Measurements from ENCODE around the gene UQCC5. TPM values are rescaled to one million over a fixed set of nuclear protein-coding genes. Genes with fewer than 3 reads are reported as not detected.
"Not testable (repeated sequence)": the region's sequence is repeated elsewhere in the genome, so short reads cannot be mapped to it uniquely, and the experiment has no call there.

UQCC5 gene
- total RNA-seq, 1 donor from 2014 or later = 26.2 TPM

GRCh38 chr3:52525680-52526561 is 10.5 kb upstream of the UQCC5 start:
- no peak for DNase-seq (ENCODE audit: low read depth, low spot score)
- TF ChIP-seq, protein P1, sequence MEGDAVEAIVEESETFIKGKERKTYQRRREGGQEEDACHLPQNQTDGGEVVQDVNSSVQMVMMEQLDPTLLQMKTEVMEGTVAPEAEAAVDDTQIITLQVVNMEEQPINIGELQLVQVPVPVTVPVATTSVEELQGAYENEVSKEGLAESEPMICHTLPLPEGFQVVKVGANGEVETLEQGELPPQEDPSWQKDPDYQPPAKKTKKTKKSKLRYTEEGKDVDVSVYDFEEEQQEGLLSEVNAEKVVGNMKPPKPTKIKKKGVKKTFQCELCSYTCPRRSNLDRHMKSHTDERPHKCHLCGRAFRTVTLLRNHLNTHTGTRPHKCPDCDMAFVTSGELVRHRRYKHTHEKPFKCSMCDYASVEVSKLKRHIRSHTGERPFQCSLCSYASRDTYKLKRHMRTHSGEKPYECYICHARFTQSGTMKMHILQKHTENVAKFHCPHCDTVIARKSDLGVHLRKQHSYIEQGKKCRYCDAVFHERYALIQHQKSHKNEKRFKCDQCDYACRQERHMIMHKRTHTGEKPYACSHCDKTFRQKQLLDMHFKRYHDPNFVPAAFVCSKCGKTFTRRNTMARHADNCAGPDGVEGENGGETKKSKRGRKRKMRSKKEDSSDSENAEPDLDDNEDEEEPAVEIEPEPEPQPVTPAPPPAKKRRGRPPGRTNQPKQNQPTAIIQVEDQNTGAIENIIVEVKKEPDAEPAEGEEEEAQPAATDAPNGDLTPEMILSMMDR (conservative IDR thresholded peaks at IDR 0.05) = no peak
- Mint-ChIP-seq H3K36me3 (ENCODE audit: low read depth) (peaks cover 12% of the 10 kb centered on the region), H3K4me1 (peaks cover 16% of the 10 kb centered on the region), H3K27ac (ENCODE audit: unreplicated experiment) (peak overlapping the region; percentile 62), H3K4me3 (peak overlapping the region; percentile 59), H3K9me3 (no peaks in the 10 kb centered on the region), H3K27me3 (ENCODE audit: low read depth) (no peaks in the 10 kb centered on the region)

- H3K36me3 Mint-ChIP-seq (ENCODE audit: low read depth) = peaks cover 12% of the 10 kb centered on the region
- DNase-seq (ENCODE audit: low read depth, low spot score); H3K9me3 Mint-ChIP-seq; H3K27me3 Mint-ChIP-seq (ENCODE audit: low read depth): not testable (repeated sequence)
- H3K4me1 Mint-ChIP-seq = peaks cover 16% of the 10 kb centered on the region
- peak overlapping the region; percentile 41 for H3K4me3 Mint-ChIP-seq
- peak overlapping the region; percentile 62 for H3K27ac Mint-ChIP-seq (ENCODE audit: unreplicated experiment)
Measured at GRCh38 chr3:52526671-52527038, 9.8 kb upstream of the UQCC5 start.

- Mint-ChIP-seq H3K36me3 (ENCODE audit: low read depth) (peaks cover 12% of the 10 kb centered on the region), H3K27me3 (ENCODE audit: low read depth) (no peaks in the 10 kb centered on the region), H3K27ac (ENCODE audit: unreplicated experiment) (no peak overlapping the region), H3K9me3 (no peaks in the 10 kb centered on the region), H3K4me1 (peaks cover 21% of the 10 kb centered on the region), H3K4me3 (peak overlapping the region; percentile 41)
- DNase-seq (ENCODE audit: low read depth, low spot score) = no peak
- TF ChIP-seq, protein P1 (conservative IDR thresholded peaks at IDR 0.05) = no peak
Measured at GRCh38 chr3:52527039-52527731, 9.2 kb upstream of the UQCC5 start.

DNA sequence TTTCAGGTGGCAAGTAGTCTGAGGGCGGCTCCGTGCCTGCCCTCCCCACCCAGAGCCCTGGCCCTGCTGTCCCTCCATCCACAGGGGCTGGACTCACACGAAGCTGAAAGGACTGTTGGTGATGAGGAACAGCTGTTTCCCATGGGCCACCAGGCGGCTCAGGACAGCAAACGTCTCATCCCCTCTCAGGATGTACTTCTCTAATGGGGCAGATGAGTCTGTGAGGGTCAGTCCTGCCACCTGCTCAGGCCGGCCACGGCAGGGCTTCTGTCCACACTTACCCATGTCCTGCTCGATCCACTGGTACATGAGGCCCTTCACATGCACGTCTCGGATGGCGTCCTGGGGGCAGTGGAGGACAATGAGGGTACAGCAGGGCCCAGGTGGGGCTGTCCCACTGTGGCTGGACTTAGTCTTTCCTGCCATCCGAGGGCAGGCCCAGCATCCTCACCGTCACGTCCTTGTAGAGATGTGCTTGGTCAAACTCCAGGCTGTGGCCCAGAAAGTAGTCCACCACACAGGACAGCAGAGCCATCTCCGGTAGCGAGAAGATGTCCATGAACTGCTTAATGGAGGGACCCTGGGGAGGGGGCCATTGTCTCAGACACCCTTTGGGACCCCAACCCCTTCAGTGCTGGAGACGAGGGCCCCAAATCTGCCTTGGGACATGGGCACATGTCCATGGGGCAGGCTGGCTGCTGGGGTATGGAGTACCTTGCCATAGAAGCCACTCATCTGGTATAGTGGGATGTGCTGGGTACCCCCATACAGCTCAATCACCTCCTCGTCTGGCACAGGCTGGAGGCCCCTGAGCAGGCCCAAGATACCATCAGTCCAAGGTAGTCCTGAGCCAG is 8.4 kb upstream of the UQCC5 start:
- TF ChIP-seq, protein P1 (conservative IDR thresholded peaks at IDR 0.05) = no peak
- no peak overlapping the region for H3K27ac Mint-ChIP-seq (ENCODE audit: unreplicated experiment)
- H3K27me3 Mint-ChIP-seq (ENCODE audit: low read depth) = no peaks in the 10 kb centered on the region
- H3K9me3 Mint-ChIP-seq = no peaks in the 10 kb centered on the region
- peaks cover 12% of the 10 kb centered on the region for H3K36me3 Mint-ChIP-seq (ENCODE audit: low read depth)
- H3K4me3 Mint-ChIP-seq = peak overlapping the region; percentile 41
- DNase-seq (ENCODE audit: low read depth, low spot score) = no peak
- H3K4me1 Mint-ChIP-seq = peaks cover 26% of the 10 kb centered on the region

DNA sequence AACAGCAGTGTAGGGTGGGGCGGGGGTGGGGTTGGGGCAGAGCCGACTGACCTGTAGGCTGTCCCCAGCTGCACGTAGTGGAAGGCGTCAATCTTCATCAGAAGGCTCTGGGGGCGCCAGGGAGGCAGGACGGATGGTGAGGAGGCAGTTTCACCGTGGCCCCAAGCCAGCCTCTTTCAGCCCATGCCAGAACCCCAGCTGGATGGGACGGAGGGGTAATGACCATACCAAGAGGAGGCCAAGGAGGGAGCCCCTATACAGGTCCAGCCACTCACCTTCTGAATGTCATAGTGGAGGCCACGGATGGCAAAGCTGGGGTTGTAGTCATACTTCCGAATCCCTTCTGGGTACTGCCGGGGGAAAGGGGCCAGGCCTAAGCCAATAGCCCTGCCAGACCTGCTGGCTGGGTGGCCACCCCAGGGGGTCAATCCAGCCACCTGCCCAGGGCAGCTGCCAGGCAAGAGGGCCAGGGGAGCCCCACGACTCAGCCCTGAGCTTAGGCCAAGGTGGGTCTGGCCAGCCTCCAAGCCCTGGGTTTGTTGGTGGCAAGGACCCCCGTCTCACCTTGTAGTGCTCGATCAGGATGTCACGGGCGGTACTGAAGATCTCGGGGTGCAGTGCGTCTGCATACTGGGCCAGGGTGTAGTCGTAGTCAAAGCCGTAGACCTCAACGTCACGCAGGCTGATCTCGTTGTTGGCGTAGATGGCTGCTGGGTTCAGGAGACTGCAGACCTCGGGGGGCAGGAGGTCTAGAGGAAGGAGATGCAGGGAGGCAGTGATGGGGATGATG is 7.6 kb upstream of the UQCC5 start:
- Mint-ChIP-seq H3K27me3 (ENCODE audit: low read depth) (no peaks in the 10 kb centered on the region), H3K4me3 (peak overlapping the region; percentile 79), H3K36me3 (ENCODE audit: low read depth) (peaks cover 12% of the 10 kb centered on the region), H3K27ac (ENCODE audit: unreplicated experiment) (no peak overlapping the region), H3K4me1 (peaks cover 26% of the 10 kb centered on the region), H3K9me3 (no peaks in the 10 kb centered on the region)
- no peak for DNase-seq (ENCODE audit: low read depth, low spot score)
- TF ChIP-seq, protein P1 (conservative IDR thresholded peaks at IDR 0.05) = no peak
